Transverse colon (tissue), 4 donors: ENCODE results near the gene LHFPL3. TPM values are rescaled to one million over a fixed set of nuclear protein-coding genes. Genes with fewer than 3 reads are reported as not detected.

Experiments used
- DNase-seq: peaks from one replicate; pipeline ENCODE4 v3.0.0-alpha.2; 2019
- H3K27ac ChIP-seq, 4 donors: fragments of 200-600 bp; sonication (generic); 2 replicates each; pipeline ENCODE4 v1.5.1; 2016 to 2018; ENCODE audit warnings: inconsistent platforms in 4 of 4
- H3K27me3 ChIP-seq: fragments of 200-600 bp; sonication (generic); 2 replicates; pipeline ENCODE4 v1.5.1; 2017; ENCODE audit warnings: inconsistent platforms
- H3K36me3 ChIP-seq, 4 donors: fragments of 200-600 bp; sonication (generic); 2 replicates each; pipeline ENCODE4 v1.5.1; 2017 to 2019; ENCODE audit warnings: inconsistent platforms in 4 of 4
- H3K4me1 ChIP-seq, 4 donors: fragments of 200-600 bp; sonication (generic); 2 replicates each; pipeline ENCODE4 v1.5.1; 2017 to 2020; ENCODE audit warnings: inconsistent platforms in 4 of 4
- H3K4me3 ChIP-seq, 4 donors: fragments of 200-600 bp; sonication (generic); 1 replicate in 1 of 4; 2 replicates in 3 of 4; pipeline versions ENCODE4 v1.5.1 to v1.6.1; 2017 to 2019; ENCODE audit warnings: inconsistent platforms in 4 of 4
- H3K9me3 ChIP-seq, 2 donors: fragments of 200-600 bp; sonication (generic); 2 replicates each; pipeline ENCODE4 v1.5.1; 2017 to 2019; ENCODE audit warnings: inconsistent platforms in 2 of 2
- EP300 ChIP-seq: sonication (generic); formaldehyde crosslinking; IDR thresholded peaks from one replicate; pipeline ENCODE4 v1.6.1; 2017; ENCODE audit warnings: antibody characterized with exemption, low read depth
- POLR2A ChIP-seq: fragments of 450-650 bp; IDR thresholded peaks from one replicate; pipeline ENCODE4 v1.6.1; 2016; ENCODE audit warnings: antibody characterized with exemption, mild to moderate bottlenecking, moderate library complexity
- POLR2AphosphoS5 ChIP-seq, 3 donors: sonication (generic); formaldehyde crosslinking; IDR thresholded peaks; one replicate each; pipeline ENCODE4 v1.6.1; 2016; ENCODE audit warnings: antibody characterized with exemption in 3 of 3
- WGBS, 2 donors: methylation state at CpG; one replicate each; pipeline ENCODE4 v1.1.5; 2018; ENCODE audit warnings: low coverage in 1 of 2; 5-methylcytosine and 5-hydroxymethylcytosine counted together
- in situ Hi-C, 4 donors: fragments of 200-750 bp; cut with MboI; loops; one replicate each; pipeline versions ENCODE4 v1.15.0 to v1.15.1; 2017; ENCODE audit warnings: low sequenced_read_pairs in 3 of 4, low pct_ligation_motif_present in 1 of 4, low pct_unique_long_range_greater_than_20kb in 1 of 4
- intact Hi-C: fragments of 100-400 bp; cut with DNase I; formaldehyde crosslinking; loops from one replicate; pipeline ENCODE4 v1.15.1; 2023; ENCODE audit warnings: low total_unique reads
- total RNA-seq, 4 donors: library from RNA; depleted of rRNA; stranded (reverse); fragments of >200 nt; gene quantifications; one replicate each; pipeline ENCODE4 v1.1.0, GENCODE V29; 2016
- TF ChIP-seq, protein P1 (sequence below), 5 experiments: fragments of 200-600 bp in 3 of 5; fragments of 450-650 bp in 2 of 5; sonication (generic) in 3 of 5; IDR thresholded peaks; 1 replicate in 2 of 5; 2 replicates in 3 of 5; pipeline ENCODE4 v1.5.1; 2016 to 2017; ENCODE audit warnings: antibody characterized with exemption in 5 of 5, inconsistent platforms in 3 of 5, mild to moderate bottlenecking in 2 of 5, moderate library complexity in 1 of 5

The LHFPL3 gene
- total RNA-seq, 4 donors from 2014 or later = 0.27 to 0.80 (median 0.32) TPM; not detected in 1

DNA sequence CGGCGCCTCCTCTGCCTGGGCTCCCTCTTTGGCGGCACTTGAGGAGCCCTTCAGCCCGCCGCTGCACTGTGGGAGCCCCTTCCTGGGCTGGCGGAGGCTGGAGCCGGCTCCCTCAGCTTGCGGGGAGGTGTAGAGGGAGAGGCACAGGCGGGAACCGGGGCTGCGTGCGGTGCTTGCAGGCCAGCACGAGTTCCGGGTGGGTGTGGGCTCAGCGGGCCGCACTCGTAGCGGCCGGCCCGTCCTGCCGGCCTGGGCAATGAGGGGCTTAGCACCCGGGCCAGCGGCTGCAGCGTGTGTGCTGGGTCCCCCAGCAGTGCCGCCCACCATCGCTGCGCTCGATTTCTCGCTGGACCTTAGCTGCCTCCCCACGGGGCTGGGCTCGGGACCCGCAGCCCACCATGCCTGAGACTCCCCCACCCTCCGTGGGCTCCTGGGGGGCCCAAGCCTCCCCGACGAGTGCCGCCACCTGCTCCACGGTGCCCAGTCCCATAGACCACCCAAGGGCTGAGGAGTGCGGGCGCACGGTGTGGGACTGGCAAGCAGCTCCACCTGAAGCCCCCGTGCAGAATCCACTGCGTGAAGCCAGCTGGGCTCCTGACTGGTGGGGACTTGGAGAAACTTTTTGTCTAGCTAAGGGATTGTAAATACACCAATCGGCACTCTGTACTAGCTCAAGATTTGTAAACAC, 611.8 kb downstream of the LHFPL3 start:
- Histone ChIP-seq H3K27ac (peak overlapping the region in 1 of 4 donors; percentile 96), H3K9me3 (no peaks in the 10 kb centered on the region), H3K27me3 (no peaks in the 10 kb centered on the region), H3K36me3 (no peaks in the 10 kb centered on the region), H3K4me1 (peaks cover 12 to 38% (median 22%) of the 10 kb centered on the region in 4 donors), H3K4me3 (no peak overlapping the region)
- intact Hi-C loops = no loop called here
- in situ Hi-C loops = loop anchor here in 1 of 4 donors (10.0 kb wide), 1 partner anchor 75 kb away; the partner anchor contains the start of gene KMT2E
- no peak for DNase-seq
- 95% methylated on average over 38 of the region's 43 CpGs; no CpG with 5 or more reads in 1 of the 2 donors for WGBS, 2 donors
- no peak for TF ChIP-seq EP300
- TF ChIP-seq, protein P1, sequence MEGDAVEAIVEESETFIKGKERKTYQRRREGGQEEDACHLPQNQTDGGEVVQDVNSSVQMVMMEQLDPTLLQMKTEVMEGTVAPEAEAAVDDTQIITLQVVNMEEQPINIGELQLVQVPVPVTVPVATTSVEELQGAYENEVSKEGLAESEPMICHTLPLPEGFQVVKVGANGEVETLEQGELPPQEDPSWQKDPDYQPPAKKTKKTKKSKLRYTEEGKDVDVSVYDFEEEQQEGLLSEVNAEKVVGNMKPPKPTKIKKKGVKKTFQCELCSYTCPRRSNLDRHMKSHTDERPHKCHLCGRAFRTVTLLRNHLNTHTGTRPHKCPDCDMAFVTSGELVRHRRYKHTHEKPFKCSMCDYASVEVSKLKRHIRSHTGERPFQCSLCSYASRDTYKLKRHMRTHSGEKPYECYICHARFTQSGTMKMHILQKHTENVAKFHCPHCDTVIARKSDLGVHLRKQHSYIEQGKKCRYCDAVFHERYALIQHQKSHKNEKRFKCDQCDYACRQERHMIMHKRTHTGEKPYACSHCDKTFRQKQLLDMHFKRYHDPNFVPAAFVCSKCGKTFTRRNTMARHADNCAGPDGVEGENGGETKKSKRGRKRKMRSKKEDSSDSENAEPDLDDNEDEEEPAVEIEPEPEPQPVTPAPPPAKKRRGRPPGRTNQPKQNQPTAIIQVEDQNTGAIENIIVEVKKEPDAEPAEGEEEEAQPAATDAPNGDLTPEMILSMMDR (IDR thresholded peaks at IDR 0.05) = no peak
- TF ChIP-seq POLR2AphosphoS5 (IDR thresholded peaks at IDR 0.05) = no peak
- no peak for TF ChIP-seq POLR2A

DNA sequence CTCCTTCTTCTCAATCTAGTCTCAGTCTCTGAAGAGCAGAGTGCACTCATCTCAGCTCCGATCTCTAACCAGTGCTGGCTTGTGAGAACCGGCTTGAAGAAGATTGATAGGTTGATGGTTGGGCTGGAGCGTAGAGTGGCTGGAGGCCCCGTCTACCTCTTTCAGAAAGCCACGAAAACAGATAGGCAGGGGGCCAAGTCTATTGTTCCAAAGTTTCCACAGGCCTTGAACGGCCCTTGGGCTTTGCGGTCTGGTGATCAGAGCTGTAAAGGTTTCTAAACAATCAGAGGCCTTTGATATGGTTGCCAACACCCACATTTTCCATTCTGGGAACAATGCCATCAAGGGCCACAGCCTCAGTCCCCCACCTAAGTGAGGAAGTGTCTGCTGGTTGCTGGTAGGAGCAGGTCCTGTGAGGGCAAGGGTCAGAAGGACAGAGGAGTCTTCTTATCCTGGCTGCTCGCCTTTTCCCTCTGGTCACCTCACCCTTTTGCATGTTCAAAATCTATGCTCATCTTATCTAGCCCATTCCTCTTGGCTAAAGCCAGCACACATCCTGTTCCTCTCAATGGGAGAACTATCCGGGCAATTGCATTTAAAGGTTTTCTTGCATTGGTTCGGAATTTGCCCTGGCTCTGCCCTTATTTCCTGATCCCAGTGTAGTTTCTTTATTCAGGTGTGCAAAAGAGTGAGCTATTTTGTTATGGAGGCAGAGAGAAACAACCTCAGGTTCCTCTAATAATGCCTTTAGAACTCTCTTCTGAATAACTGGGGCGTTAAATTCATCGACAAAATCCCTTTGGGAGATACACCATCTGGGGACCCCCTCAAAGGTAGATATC, 615.3 kb downstream of the LHFPL3 start:
- intact Hi-C loops = no loop called here
- Histone ChIP-seq H3K27me3 (no peaks in the 10 kb centered on the region), H3K27ac (peak overlapping the region; percentile 96 to 99 (median 97)), H3K4me3 (peak overlapping the region in 1 of 4 donors; percentile 33), H3K36me3 (no peaks in the 10 kb centered on the region), H3K9me3 (no peaks in the 10 kb centered on the region), H3K4me1 (peaks cover 22 to 59% (median 36%) of the 10 kb centered on the region in 4 donors)
- in situ Hi-C loops = loop anchor here in 1 of 4 donors (10.0 kb wide), 1 partner anchor 71 kb away; the partner anchor contains the start of gene KMT2E
- peak; percentile 92 for DNase-seq
- WGBS, 2 donors = 22 to 36% methylated on average over 4 to 12 of the region's 12 CpGs
- TF ChIP-seq, protein P1 (IDR thresholded peaks at IDR 0.05) = no peak
- TF ChIP-seq POLR2AphosphoS5 (IDR thresholded peaks at IDR 0.05) (peak in 2 of 3 donors; percentile 66 to 86), EP300 (peak; percentile 75), POLR2A (peak; percentile 31)

DNA sequence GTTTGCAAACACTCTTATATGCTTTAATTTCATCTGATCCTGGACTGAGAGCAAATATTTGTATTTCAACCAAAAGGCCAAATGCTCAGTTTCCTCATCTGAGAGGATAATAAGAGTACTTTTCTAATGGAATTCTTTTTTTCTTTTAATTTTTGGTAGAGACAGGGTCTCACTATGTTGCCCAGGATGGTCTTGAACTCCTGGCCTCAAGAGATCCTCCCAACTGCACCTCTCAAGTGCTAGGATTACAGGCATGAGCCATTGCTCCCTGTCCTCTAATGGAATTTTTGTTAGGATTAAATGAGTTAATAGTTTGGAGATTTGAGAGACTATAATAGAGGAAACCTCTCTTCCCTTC, 617.2 kb downstream of the LHFPL3 start:
- Histone ChIP-seq H3K27me3 (no peaks in the 10 kb centered on the region), H3K4me1 (peaks cover 22 to 60% (median 36%) of the 10 kb centered on the region in 4 donors), H3K9me3 (no peaks in the 10 kb centered on the region), H3K4me3 (peak overlapping the region in 1 of 4 donors; percentile 19), H3K36me3 (no peaks in the 10 kb centered on the region), H3K27ac (peak overlapping the region; percentile 96 to 99 (median 97))
- TF ChIP-seq POLR2AphosphoS5 (IDR thresholded peaks at IDR 0.05) (no peak), POLR2A (no peak), EP300 (no peak)
- TF ChIP-seq, protein P1 (IDR thresholded peaks at IDR 0.05) = no peak
- intact Hi-C loops = no loop called here
- in situ Hi-C loops = loop anchor here in 1 of 4 donors (10.0 kb wide), 1 partner anchor 69 kb away; the partner anchor contains the start of gene KMT2E
- no peak for DNase-seq

DNA sequence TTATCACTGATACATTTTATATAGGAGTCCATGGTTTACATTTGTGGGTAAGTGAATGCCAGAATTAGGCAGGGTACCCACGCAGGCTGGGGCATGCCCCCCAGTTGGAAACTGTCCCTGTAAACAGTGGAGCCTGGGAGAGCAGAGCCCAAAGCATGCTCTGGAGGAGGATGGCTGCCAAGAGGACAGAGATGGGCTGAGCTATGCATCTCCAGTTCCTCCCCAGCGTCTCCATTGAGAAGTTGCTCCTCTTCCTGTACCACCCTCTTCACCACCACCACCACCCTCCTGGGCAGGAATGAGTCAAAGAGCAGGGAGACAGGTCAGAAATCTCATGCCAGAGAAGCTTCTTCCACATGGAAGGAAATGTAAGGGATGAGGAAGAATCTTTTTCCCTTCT, 617.9 kb downstream of the LHFPL3 start:
- WGBS, 2 donors = 0 to 32% methylated on average over 1 to 2 of the region's 2 CpGs
- in situ Hi-C loops (loop anchor here in 1 of 4 donors (10.0 kb wide), 1 partner anchor 68 kb away; the partner anchor contains the start of gene KMT2E), intact Hi-C loops (no loop called here)

More for the DNA sequence above, 617.9 kb downstream of the LHFPL3 start:
- H3K27me3 ChIP-seq = no peaks in the 10 kb centered on the region
- peak overlapping the region; percentile 96 to 99 (median 97) for H3K27ac ChIP-seq
- no peak overlapping the region for H3K4me3 ChIP-seq
- peaks cover 22 to 66% (median 36%) of the 10 kb centered on the region in 4 donors for H3K4me1 ChIP-seq
- TF ChIP-seq, protein P1 (IDR thresholded peaks at IDR 0.05) = no peak
- TF ChIP-seq POLR2A = no peak
- TF ChIP-seq EP300 = no peak
- no peak for TF ChIP-seq POLR2AphosphoS5 (IDR thresholded peaks at IDR 0.05)
- DNase-seq = no peak
- H3K36me3 ChIP-seq = no peaks in the 10 kb centered on the region
- no peaks in the 10 kb centered on the region for H3K9me3 ChIP-seq
